ENCODE results near the gene RGS12.

- TF ChIP-seq CTCF (IDR thresholded peaks at IDR 0.05) (no peak), ZFX (IDR thresholded peaks at IDR 0.05; ENCODE audit: borderline replicate concordance) (no peak)
Measured at GRCh38 chr4:3299976-3300671, 7.3 kb downstream of the RGS12 start.
